Panc1 (cell line): ENCODE data around the gene SLC9A6. TPM values are rescaled to one million over a fixed set of nuclear protein-coding genes. Genes with fewer than 3 reads are reported as not detected.

ENCODE experiments used
- ATAC-seq: fragments of 200-7000 bp; cut with Tn5 transposase; 2 replicates; pipeline ENCODE4 v1.9.1; 2020; ENCODE audit warnings: mild to moderate bottlenecking, moderate library complexity
- BruUV-seq: library from RNA; stranded (reverse); fragments of 400-500 nt; replicated peaks from 2 replicates; lab custom pipeline; 2021; lab: Mats Ljungman, UMichigan
- CTCF ChIA-PET: fragments of 300-600 bp; sonication (Branson Sonifier 250); formaldehyde crosslinking; loops from one replicate; lab custom pipeline; 2022; ENCODE audit warnings: antibody characterized with exemption; lab: Charles Lee
- POLR2A ChIA-PET: fragments of 300-600 bp; sonication (Branson Sonifier 250); formaldehyde crosslinking; loops from one replicate; lab custom pipeline; 2022; ENCODE audit warnings: antibody characterized with exemption; lab: Charles Lee
- DNase-seq: peaks from one replicate; pipeline ENCODE4 v3.0.0-alpha.2; 2010; ENCODE audit warnings: low read depth, low spot score
- H3K27ac ChIP-seq: 2 replicates; pipeline ENCODE4 v1.5.1; 2011; ENCODE audit warnings: mild to moderate bottlenecking, low read length, inconsistent platforms
- H3K27me3 ChIP-seq: fragments of 200-500 bp; sonication (Bioruptor generic); 2 replicates; pipeline ENCODE4 v1.6.0; 2014; ENCODE audit warnings: low read length, inconsistent platforms; ENCODE audit not compliant: control insufficient read depth, insufficient read depth
- H3K36me3 ChIP-seq: fragments of 200-500 bp; sonication (Bioruptor generic); 2 replicates; pipeline ENCODE4 v1.5.1; 2014; ENCODE audit warnings: inconsistent platforms, mild to moderate bottlenecking, low read length, moderate library complexity; ENCODE audit not compliant: control insufficient read depth, insufficient read depth
- H3K4me1 ChIP-seq: 2 replicates; pipeline ENCODE4 v1.5.1; 2011; ENCODE audit warnings: inconsistent platforms, mild to moderate bottlenecking, low read length, moderate library complexity; ENCODE audit not compliant: control insufficient read depth, insufficient read depth
- H3K4me3 ChIP-seq, 2 experiments: 2 replicates each; pipeline ENCODE4 v1.5.1; 2011 to 2012; ENCODE audit warnings: low read depth in 2 of 2, low read length in 2 of 2, mild to moderate bottlenecking in 2 of 2, inconsistent platforms in 1 of 2, moderate library complexity in 1 of 2
- H3K9me3 ChIP-seq: fragments of 200-500 bp; sonication (Bioruptor generic); 2 replicates; pipeline ENCODE4 v1.5.1; 2014; ENCODE audit warnings: low read depth, mild to moderate bottlenecking, inconsistent platforms, low read length, moderate library complexity; ENCODE audit not compliant: control insufficient read depth, insufficient read depth
- CTCF ChIP-seq: fragments of 450-650 bp; IDR thresholded peaks from 2 replicates; pipeline ENCODE4 v1.5.1; 2017; ENCODE audit warnings: mild to moderate bottlenecking
- POLR2AphosphoS5 ChIP-seq: IDR thresholded peaks from 2 replicates; pipeline ENCODE4 v1.6.1; 2012; ENCODE audit warnings: mild to moderate bottlenecking, low read depth, low read length, moderate library complexity
- REST ChIP-seq, 2 experiments: IDR thresholded peaks; 2 replicates each; pipeline ENCODE4 v1.6.1; 2011 to 2012; ENCODE audit warnings: low read depth in 2 of 2, control low read depth in 1 of 2, low read length in 1 of 2, mild to moderate bottlenecking in 1 of 2, moderate library complexity in 1 of 2; ENCODE audit not compliant: insufficient read depth in 1 of 2
- SIN3A ChIP-seq: IDR thresholded peaks from 2 replicates; pipeline ENCODE4 v1.6.1; 2012; ENCODE audit warnings: low read depth, mild to moderate bottlenecking, low read length, moderate library complexity, borderline replicate concordance; ENCODE audit not compliant: insufficient read depth
- TCF7L2 ChIP-seq: IDR thresholded peaks from 2 replicates; pipeline ENCODE4 v1.6.1; 2011; ENCODE audit warnings: mild to moderate bottlenecking, low read depth, low read length, inconsistent platforms
- in situ Hi-C: cut with HindIII; loops from 2 replicates; pipeline ENCODE4 v1.10.0; 2016; ENCODE audit warnings: low sequenced_read_pairs, low pct_unique_long_range_greater_than_20kb
- intact Hi-C: fragments of 100-400 bp; cut with micrococcal nuclease; formaldehyde crosslinking; loops from one replicate; pipeline ENCODE4 v1.10.0; 2022; ENCODE audit not compliant: unreplicated experiment
- total RNA-seq: library from RNA; stranded (reverse); gene quantifications from one replicate; pipeline ENCODE4 v1.2.1, GENCODE V29; 2021; ENCODE audit not compliant: unreplicated experiment

SLC9A6 gene
- total RNA-seq, 1 experiment from 2014 or later = 22.0 TPM

- ChIA-PET CTCF (interaction anchor here (0.6 kb wide), 1 partner anchor 24 kb away, joined by 3 read pairs; no protein-coding TSS in a partner anchor), POLR2A (interaction anchor here (0.6 to 0.7 kb wide), 2 partner anchors 11 to 148 kb away, joined by 4 to 5 read pairs; partner anchors contain the start of gene SLC9A6)
- in situ Hi-C loops = no loop called here
- Histone ChIP-seq H3K4me3 (peak within 1 kb of the TSS; percentile 94 to 97), H3K27me3 (no peaks in the 10 kb centered on the region), H3K9me3 (no peaks in the 10 kb centered on the region), H3K27ac (peak within 1 kb of the TSS; percentile 90), H3K36me3 (no peaks in the 10 kb centered on the region), H3K4me1 (peaks cover 15% of the 10 kb centered on the region)
- intact Hi-C loops = no loop called here
- DNase-seq (peak; percentile 77), ATAC-seq (peak; percentile 92)
- no peak for TF ChIP-seq TCF7L2
- peak; percentile 76 for TF ChIP-seq POLR2AphosphoS5
- no TSS peak for BruUV-seq
Measured at GRCh38 chrX:135973548-135974278, 11.5 kb upstream of the SLC9A6 start, which contains the start of gene MMGT1. TSS of gene MMGT1 (minus strand) at chrX:135973988. CDS start at chrX:135973675, 313 bp downstream.

- in situ Hi-C loops = no loop called here
- POLR2A ChIA-PET = interaction anchor here (0.8 kb wide), 1 partner anchor 27 kb away, joined by 3 read pairs; no protein-coding TSS in a partner anchor
Measured at GRCh38 chrX:135974279-135974856, 10.9 kb upstream of the SLC9A6 start.

GRCh38 chrX:135975421-135975820, 9.8 kb upstream of the SLC9A6 start:
- in situ Hi-C loops (no loop called here), intact Hi-C loops (no loop called here)
- TF ChIP-seq CTCF (no peak), REST (IDR thresholded peaks at IDR 0.05; ENCODE audit: insufficient read depth in 1 of 2, low read depth in 2 of 2, low read length in 1 of 2) (no peak), POLR2AphosphoS5 (no peak)
- no peak overlapping the region for H3K4me3 ChIP-seq
- peaks cover 15% of the 10 kb centered on the region for H3K4me1 ChIP-seq
- BruUV-seq = no TSS peak
- ATAC-seq (no peak), DNase-seq (no peak)
- POLR2A ChIA-PET = no interaction called here
- H3K27ac ChIP-seq = no peak overlapping the region
- H3K27me3 ChIP-seq = no peaks in the 10 kb centered on the region
- H3K36me3 ChIP-seq = no peaks in the 10 kb centered on the region
- CTCF ChIA-PET = interaction anchor here (0.6 kb wide), 1 partner anchor 559 kb away, joined by 6 read pairs; no protein-coding TSS in a partner anchor
- H3K9me3 ChIP-seq = no peaks in the 10 kb centered on the region

More at GRCh38 chrX:135974279-135974856, 10.9 kb upstream of the SLC9A6 start:
- TF ChIP-seq POLR2AphosphoS5 (no peak), CTCF (no peak), SIN3A (no peak)
- BruUV-seq = no TSS peak
- no peaks in the 10 kb centered on the region for H3K36me3 ChIP-seq
- peak overlapping the region; percentile 37 to 64 for H3K4me3 ChIP-seq
- no peak for DNase-seq
- peaks cover 15% of the 10 kb centered on the region for H3K4me1 ChIP-seq
- peak; percentile 24; the same call in 1 of the 2 replicates for ATAC-seq
- H3K9me3 ChIP-seq = no peaks in the 10 kb centered on the region
- intact Hi-C loops = no loop called here
- CTCF ChIA-PET = interaction anchor here (0.6 kb wide), 1 partner anchor 24 kb away, joined by 3 read pairs; no protein-coding TSS in a partner anchor
- 0 out of 2 replicates have a peak overlapping the region, but pooled peaks have one; percentile 36 for H3K27ac ChIP-seq
- H3K27me3 ChIP-seq = no peaks in the 10 kb centered on the region
